ENCODE results near the gene TGFBR1. TPM values are rescaled to one million over a fixed set of nuclear protein-coding genes. Genes with fewer than 3 reads are reported as not detected.
A peak's percentile ranks its signal among the peaks of the same experiment; 100 is the strongest.

TGFBR1 gene
- total RNA-seq, 1 donor from 2014 or later, result 207 TPM

- no peaks in the 10 kb centered on the region for H3K9me3 Mint-ChIP-seq (ENCODE audit: unreplicated experiment)
- peaks cover 62% of the 10 kb centered on the region for H3K4me1 Mint-ChIP-seq (ENCODE audit: low read depth, unreplicated experiment)
- peak overlapping the region; percentile 20 for H3K27ac Mint-ChIP-seq (ENCODE audit: unreplicated experiment)
- no peak for DNase-seq
- H3K4me3 Mint-ChIP-seq (ENCODE audit: unreplicated experiment), result peak overlapping the region; percentile 8
- H3K27me3 Mint-ChIP-seq (ENCODE audit: unreplicated experiment), result no peaks in the 10 kb centered on the region
- H3K36me3 Mint-ChIP-seq (ENCODE audit: unreplicated experiment), result no peaks in the 10 kb centered on the region
- no peak for TF ChIP-seq CTCF (IDR thresholded peaks at IDR 0.05; ENCODE audit: partially characterized antibody, unreplicated experiment)
These were observed 20.5 kb downstream of the TGFBR1 start for GRCh38 chr9:99125446-99125845.

GRCh38 chr9:99126312-99126711 lies 21.4 kb downstream of the TGFBR1 start:
- Mint-ChIP-seq H3K27ac (ENCODE audit: unreplicated experiment) (no peak overlapping the region), H3K9me3 (ENCODE audit: unreplicated experiment) (no peaks in the 10 kb centered on the region), H3K36me3 (ENCODE audit: unreplicated experiment) (no peaks in the 10 kb centered on the region), H3K4me3 (ENCODE audit: unreplicated experiment) (no peak overlapping the region), H3K27me3 (ENCODE audit: unreplicated experiment) (no peaks in the 10 kb centered on the region), H3K4me1 (ENCODE audit: low read depth, unreplicated experiment) (peaks cover 58% of the 10 kb centered on the region)
- no peak for TF ChIP-seq CTCF (IDR thresholded peaks at IDR 0.05; ENCODE audit: partially characterized antibody, unreplicated experiment)
- DNase-seq, result no peak

- H3K4me3 Mint-ChIP-seq (ENCODE audit: unreplicated experiment), result peak overlapping the region; percentile 64
- H3K36me3 Mint-ChIP-seq (ENCODE audit: unreplicated experiment), result peaks cover 4% of the 10 kb centered on the region
- TF ChIP-seq CTCF (IDR thresholded peaks at IDR 0.05; ENCODE audit: partially characterized antibody, unreplicated experiment), result no peak
- H3K4me1 Mint-ChIP-seq (ENCODE audit: low read depth, unreplicated experiment), result peaks cover 53% of the 10 kb centered on the region
- H3K9me3 Mint-ChIP-seq (ENCODE audit: unreplicated experiment), result no peaks in the 10 kb centered on the region
- DNase-seq, result no peak
- peak overlapping the region; percentile 77 for H3K27ac Mint-ChIP-seq (ENCODE audit: unreplicated experiment)
- H3K27me3 Mint-ChIP-seq (ENCODE audit: unreplicated experiment), result peaks cover 2% of the 10 kb centered on the region
These were observed 22.6 kb downstream of the TGFBR1 start for GRCh38 chr9:99127356-99128132.

- Mint-ChIP-seq H3K9me3 (ENCODE audit: unreplicated experiment) (no peaks in the 10 kb centered on the region), H3K36me3 (ENCODE audit: unreplicated experiment) (peaks cover 4% of the 10 kb centered on the region), H3K4me1 (ENCODE audit: low read depth, unreplicated experiment) (peaks cover 56% of the 10 kb centered on the region)
These were observed 23.2 kb downstream of the TGFBR1 start for GRCh38 chr9:99128133-99128406.

More at GRCh38 chr9:99128133-99128406, 23.2 kb downstream of the TGFBR1 start:
- no peak for TF ChIP-seq CTCF (IDR thresholded peaks at IDR 0.05; ENCODE audit: partially characterized antibody, unreplicated experiment)
- peak overlapping the region; percentile 77 for H3K27ac Mint-ChIP-seq (ENCODE audit: unreplicated experiment)
- peak overlapping the region; percentile 64 for H3K4me3 Mint-ChIP-seq (ENCODE audit: unreplicated experiment)
- DNase-seq, result no peak
- peaks cover 2% of the 10 kb centered on the region for H3K27me3 Mint-ChIP-seq (ENCODE audit: unreplicated experiment)

Measured in glutamatergic neuron (in vitro differentiated cells).